Ovary (tissue), 3 donors: ENCODE data around the gene GATB.

Source experiments
- POLR2A ChIP-seq: fragments of 450-650 bp; IDR thresholded peaks from one replicate; pipeline ENCODE4 v1.6.1; 2017; ENCODE audit warnings: antibody characterized with exemption, mild to moderate bottlenecking, moderate library complexity
- TF ChIP-seq, protein P1 (sequence below), 3 donors: fragments of 450-650 bp in 2 of 3; fragments of 200-600 bp in 1 of 3; IDR thresholded peaks; one replicate each; pipeline versions ENCODE4 v1.5.1 to v1.8.0; 2016 to 2022; ENCODE audit warnings: antibody characterized with exemption in 3 of 3, mild to moderate bottlenecking in 1 of 3
- donor health status: DM: no; HTN: no; CAD: no.

DNA sequence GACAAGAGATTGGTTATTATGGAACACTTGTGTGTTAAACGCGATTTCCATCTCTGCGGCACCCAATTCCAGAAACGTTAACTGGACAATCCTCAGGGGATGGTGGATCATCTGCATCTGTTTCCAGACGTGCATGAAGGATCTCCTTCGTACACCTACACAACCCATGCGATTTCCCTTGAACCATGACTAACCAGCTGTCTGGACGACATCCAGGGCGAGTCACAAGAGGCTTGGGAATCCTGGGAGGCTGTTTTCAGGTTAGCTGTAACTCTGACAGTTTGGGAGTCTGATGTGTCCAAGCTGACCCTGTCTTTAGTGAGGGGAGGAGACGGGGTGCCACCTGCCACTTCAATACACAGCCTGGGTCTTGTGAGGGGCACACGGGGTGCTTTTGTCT lies 84.5 kb downstream of the GATB start:
- TF ChIP-seq, protein P1, sequence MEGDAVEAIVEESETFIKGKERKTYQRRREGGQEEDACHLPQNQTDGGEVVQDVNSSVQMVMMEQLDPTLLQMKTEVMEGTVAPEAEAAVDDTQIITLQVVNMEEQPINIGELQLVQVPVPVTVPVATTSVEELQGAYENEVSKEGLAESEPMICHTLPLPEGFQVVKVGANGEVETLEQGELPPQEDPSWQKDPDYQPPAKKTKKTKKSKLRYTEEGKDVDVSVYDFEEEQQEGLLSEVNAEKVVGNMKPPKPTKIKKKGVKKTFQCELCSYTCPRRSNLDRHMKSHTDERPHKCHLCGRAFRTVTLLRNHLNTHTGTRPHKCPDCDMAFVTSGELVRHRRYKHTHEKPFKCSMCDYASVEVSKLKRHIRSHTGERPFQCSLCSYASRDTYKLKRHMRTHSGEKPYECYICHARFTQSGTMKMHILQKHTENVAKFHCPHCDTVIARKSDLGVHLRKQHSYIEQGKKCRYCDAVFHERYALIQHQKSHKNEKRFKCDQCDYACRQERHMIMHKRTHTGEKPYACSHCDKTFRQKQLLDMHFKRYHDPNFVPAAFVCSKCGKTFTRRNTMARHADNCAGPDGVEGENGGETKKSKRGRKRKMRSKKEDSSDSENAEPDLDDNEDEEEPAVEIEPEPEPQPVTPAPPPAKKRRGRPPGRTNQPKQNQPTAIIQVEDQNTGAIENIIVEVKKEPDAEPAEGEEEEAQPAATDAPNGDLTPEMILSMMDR (IDR thresholded peaks at IDR 0.05) = no peak
- TF ChIP-seq POLR2A = no peak
